HepG2 (cell line): ENCODE results near the gene TSKU. TPM values are rescaled to one million over a fixed set of nuclear protein-coding genes. Genes with fewer than 3 reads are reported as not detected.
A peak's percentile ranks its signal among the peaks of the same experiment; 100 is the strongest.

ENCODE experiments used
- ATAC-seq: fragments of 200-7000 bp; cut with Tn5 transposase; 3 replicates; pipeline ENCODE4 v1.9.1; 2020; ENCODE audit warnings: mild to moderate bottlenecking, moderate library complexity
- BruUV-seq: library from RNA; stranded (reverse); fragments of 400-500 nt; replicated peaks from 2 replicates; lab custom pipeline; 2021; lab: Mats Ljungman, UMichigan
- CTCF ChIA-PET: fragments of 300-600 bp; formaldehyde crosslinking; extraction: SDS; loops from one replicate; lab custom pipeline; 2021; ENCODE audit warnings: low total read pairs, inconsistent platforms, low intra/inter-chr PET ratio; lab: Yijun Ruan, JAX
- POLR2A ChIA-PET: fragments of 350-600 bp; sonication (Branson Sonifier 250); formaldehyde crosslinking; loops from one replicate; lab custom pipeline; 2020; ENCODE audit warnings: antibody characterized with exemption, inconsistent platforms; lab: Yijun Ruan, JAX
- DNase-seq: peaks from one replicate; pipeline ENCODE4 v3.0.0-alpha.2; 2015; ENCODE audit warnings: low spot score
- FAIRE-seq: peaks from 3 replicates; lab custom pipeline; 2011; peaks lifted over from hg19 to GRCh38; lab: Jason Lieb, UNC
- H2AFZ ChIP-seq: one replicate; pipeline ENCODE4 v1.6.1; 2011; ENCODE audit warnings: low read length, inconsistent platforms
- H3K27ac ChIP-seq: fragments of 300-600 bp; 3 replicates; pipeline ENCODE4 v1.8.0; 2011; ENCODE audit warnings: mixed run types, mild to moderate bottlenecking, mixed read lengths, low read length, inconsistent platforms; ENCODE audit not compliant: insufficient read depth; ENCODE audit errors: extremely low read length
- H3K27me3 ChIP-seq, 2 experiments: fragments of 200-600 bp in 1 of 2; 2 replicates in 1 of 2; 3 replicates in 1 of 2; pipeline versions ENCODE4 v1.6.0 to v1.8.0; 2011; ENCODE audit warnings: low read length in 2 of 2, mild to moderate bottlenecking in 2 of 2, moderate library complexity in 2 of 2, inconsistent platforms in 1 of 2; ENCODE audit not compliant: insufficient read depth in 2 of 2, control insufficient read depth in 1 of 2
- H3K36me3 ChIP-seq, 2 experiments: fragments of 200-600 bp in 1 of 2; replicated peaks in 1 of 2; 2 replicates in 1 of 2; 3 replicates in 1 of 2; pipeline versions ENCODE4 v1.5.1 to v1.8.0; 2011; ENCODE audit warnings: low read length in 2 of 2, inconsistent platforms in 1 of 2; ENCODE audit not compliant: insufficient read depth in 2 of 2, control insufficient read depth in 1 of 2
- H3K4me1 ChIP-seq: 2 replicates; pipeline ENCODE4 v1.5.1; 2012; ENCODE audit warnings: low read length, inconsistent platforms; ENCODE audit not compliant: insufficient read depth
- H3K4me2 ChIP-seq: 2 replicates; pipeline ENCODE4 v1.6.0; 2011; ENCODE audit warnings: low read depth, low read length, inconsistent platforms
- H3K4me3 ChIP-seq, 3 experiments: fragments of 200-600 bp in 1 of 3; sonication (generic), shearing (Covaris generic) in 1 of 3; replicated peaks in 1 of 3; 2 replicates each; pipeline ENCODE4 v1.5.1; 2011 to 2016; ENCODE audit warnings: low read length in 3 of 3, inconsistent platforms in 2 of 3, low read depth in 2 of 3, mild to moderate bottlenecking in 2 of 3, control low read depth in 1 of 3, mixed read lengths in 1 of 3; ENCODE audit not compliant: insufficient read depth in 1 of 3
- H3K79me2 ChIP-seq: one replicate; pipeline ENCODE4 v1.6.1; 2011; ENCODE audit warnings: low read length, inconsistent platforms; ENCODE audit not compliant: insufficient read depth
- H3K9ac ChIP-seq: 2 replicates; pipeline ENCODE4 v1.6.0; 2011; ENCODE audit warnings: mild to moderate bottlenecking, low read depth, low read length, inconsistent platforms; ENCODE audit not compliant: insufficient read depth
- H3K9me3 ChIP-seq: 2 replicates; pipeline ENCODE4 v1.5.1; 2012; ENCODE audit warnings: mild to moderate bottlenecking, low read length
- H4K20me1 ChIP-seq: 2 replicates; pipeline ENCODE4 v1.6.0; 2011; ENCODE audit warnings: inconsistent platforms, mild to moderate bottlenecking, low read length, moderate library complexity; ENCODE audit not compliant: insufficient read depth
- ATF1 ChIP-seq: IDR thresholded peaks from 2 replicates; pipeline ENCODE4 v1.6.1; 2016; ENCODE audit warnings: mild to moderate bottlenecking, control low read depth
- FOXP1 ChIP-seq, 2 experiments: fragments of 450-650 bp in 1 of 2; IDR thresholded peaks; 2 replicates each; pipeline ENCODE4 v1.6.1; 2017 to 2018; ENCODE audit warnings: antibody characterized with exemption in 1 of 2
- HBP1 ChIP-seq: IDR thresholded peaks from 2 replicates; pipeline ENCODE4 v1.6.1; 2016; ENCODE audit warnings: low read depth, control low read depth
- PHF8 ChIP-seq: sonication (generic); formaldehyde crosslinking; IDR thresholded peaks from 2 replicates; pipeline ENCODE4 v1.5.0; 2020; ENCODE audit warnings: missing genetic modification reagents
- PTBP1 ChIP-seq: fragments of 200-400 bp; formaldehyde crosslinking; IDR thresholded peaks from 2 replicates; pipeline ENCODE4 v1.6.1; 2018; ENCODE audit warnings: low read length, low read depth; ENCODE audit not compliant: poor library complexity, severe bottlenecking
- RNF219 ChIP-seq: sonication (generic); formaldehyde crosslinking; IDR thresholded peaks from 2 replicates; pipeline ENCODE4 v1.5.0; 2020; ENCODE audit warnings: mild to moderate bottlenecking, missing genetic modification reagents
- SMAD9 ChIP-seq: sonication (generic); formaldehyde crosslinking; IDR thresholded peaks from 2 replicates; pipeline ENCODE4 v1.5.1; 2020; ENCODE audit warnings: mild to moderate bottlenecking, missing genetic modification reagents
- SOX5 ChIP-seq: IDR thresholded peaks from 2 replicates; pipeline ENCODE4 v1.6.1; 2016; ENCODE audit warnings: borderline replicate concordance
- TBL1XR1 ChIP-seq: fragments of 150-350 bp; IDR thresholded peaks from 2 replicates; pipeline ENCODE4 v1.6.1; 2014; ENCODE audit warnings: borderline replicate concordance, low read length; ENCODE audit not compliant: partially characterized antibody
- TFDP2 ChIP-seq: sonication (generic); formaldehyde crosslinking; IDR thresholded peaks from 2 replicates; pipeline ENCODE4 v1.4.0; 2020; ENCODE audit warnings: missing genetic modification reagents
- ZNF121 ChIP-seq: sonication (generic); formaldehyde crosslinking; IDR thresholded peaks from 2 replicates; pipeline ENCODE4 v1.5.0; 2020; ENCODE audit warnings: mild to moderate bottlenecking, missing genetic modification reagents
- ZNF354B ChIP-seq: sonication (generic); formaldehyde crosslinking; IDR thresholded peaks from 2 replicates; pipeline ENCODE4 v1.8.0; 2022; ENCODE audit warnings: mild to moderate bottlenecking, missing genetic modification reagents
- ZNF720 ChIP-seq: sonication (generic); formaldehyde crosslinking; IDR thresholded peaks from 2 replicates; pipeline ENCODE4 v1.4.0; 2020; ENCODE audit warnings: missing genetic modification reagents
- WGBS: methylation state at CpG from one replicate; pipeline ENCODE4 v1.1.6; 2017; ENCODE audit warnings: low lambda C conversion rate; 5-methylcytosine and 5-hydroxymethylcytosine counted together
- in situ Hi-C: cut with HindIII; loops from 2 replicates; pipeline ENCODE4 v1.10.0; 2017; ENCODE audit warnings: low pct_unique_long_range_greater_than_20kb; ENCODE audit not compliant: extremely low pct_ligation_motif_present
- intact Hi-C: fragments of 100-400 bp; cut with micrococcal nuclease; formaldehyde crosslinking; loops from one replicate; pipeline ENCODE4 v1.10.0; 2022; ENCODE audit not compliant: unreplicated experiment
- polyA plus RNA-seq, 8 experiments: library from polyadenylated mRNA; depleted of rRNA in 3 of 8; stranded (reverse) in 7 of 8; unstranded in 1 of 8; fragments of >200 nt; fragmentation: Illumina TruSeq in 4 of 8; extraction: Trizol in 4 of 8; gene quantifications; 2 replicates each; pipeline versions ENCODE4 v1.2.1 to v1.2.3, GENCODE V29; 2011 to 2016; ENCODE audit warnings: low read depth in 4 of 8, missing spikeins in 1 of 8, mixed read lengths in 1 of 8; ENCODE audit not compliant: insufficient read depth in 1 of 8
- total RNA-seq, 5 experiments: library from RNA; depleted of rRNA; stranded (reverse); fragments of >200 nt; fragmentation: Illumina TruSeq; extraction: Trizol; gene quantifications; 2 replicates each; pipeline ENCODE4 v1.2.3, GENCODE V29; 2016; ENCODE audit warnings: low read depth in 1 of 5

Gene TSKU
- total and polyA plus RNA-seq, 2 of the 13 experiments (the other 11 are each of a cell fraction or from before 2014, with no cell fraction given) = 20.3 to 21.4 TPM

GRCh38 chr11:76845069-76845468 lies 61.9 kb downstream of the TSKU start:
- ChIA-PET CTCF (no interaction called here), POLR2A (no interaction called here)
- ATAC-seq = no peak
- no peak overlapping the region for H3K27ac ChIP-seq
- no peak for FAIRE-seq
- no peaks in the 10 kb centered on the region for H3K79me2 ChIP-seq
- 88% methylated on average over 3 of the region's 3 CpGs for WGBS
- no peak for DNase-seq
- no peak overlapping the region for H3K4me2 ChIP-seq
- no peak overlapping the region for H2AFZ ChIP-seq
- BruUV-seq = no TSS peak
- intact Hi-C loops = no loop called here
- no peaks in the 10 kb centered on the region for H4K20me1 ChIP-seq
- TF ChIP-seq TBL1XR1 (no peak), ZNF121 (0 out of 2 replicates have a peak, but pooled peaks have one; percentile 21), SMAD9 (no peak)
- TF ChIP-seq, all 625 proteins: peak for 1
- Histone ChIP-seq H3K9me3 (no peaks in the 10 kb centered on the region), H3K9ac (no peak overlapping the region), H3K4me3 (no peak overlapping the region), H3K36me3 (no peaks in the 10 kb centered on the region), H3K4me1 (peaks cover 19% of the 10 kb centered on the region), H3K27me3 (no peaks in the 10 kb centered on the region; a peak in 2 of 5 replicates)
- in situ Hi-C loops = no loop called here

- in situ Hi-C loops = no loop called here
- H3K4me2 ChIP-seq = no peak overlapping the region
- no peak for ATAC-seq
- no peak for DNase-seq
- H4K20me1 ChIP-seq = no peaks in the 10 kb centered on the region
- ChIA-PET POLR2A (no interaction called here), CTCF (no interaction called here)
- intact Hi-C loops = no loop called here
- no peak overlapping the region for H3K4me3 ChIP-seq
- H3K79me2 ChIP-seq = no peaks in the 10 kb centered on the region
- no peak for FAIRE-seq
- H3K9me3 ChIP-seq = no peaks in the 10 kb centered on the region
- H3K36me3 ChIP-seq = no peaks in the 10 kb centered on the region
- WGBS = 34% methylated on average over 3 of the region's 3 CpGs
- H3K27ac ChIP-seq = no peak overlapping the region
- no peak overlapping the region for H2AFZ ChIP-seq
- no peak overlapping the region for H3K9ac ChIP-seq
- peaks cover 3 to 7% of the 10 kb centered on the region in 2 experiments; a peak in 3 of 5 replicates for H3K27me3 ChIP-seq
- no TSS peak for BruUV-seq
- H3K4me1 ChIP-seq = peaks cover 19% of the 10 kb centered on the region
- no peak for TF ChIP-seq FOXP1 (IDR thresholded peaks at IDR 0.05)
- no peak for TF ChIP-seq FOXP1 (CRISPR knock-in tag; IDR thresholded peaks at IDR 0.05)
- TF ChIP-seq ZNF720 (CRISPR knock-in tag) = no peak
- TF ChIP-seq PHF8 (CRISPR knock-in tag) = no peak
- no peak for TF ChIP-seq ATF1 (CRISPR knock-in tag)
- TF ChIP-seq HBP1 = no peak
- TF ChIP-seq RNF219 (CRISPR knock-in tag) = no peak
- no peak for TF ChIP-seq TFDP2 (CRISPR knock-in tag)
- TF ChIP-seq PTBP1 = no peak
- no peak for TF ChIP-seq ZNF354B (CRISPR knock-in tag)
- no peak for TF ChIP-seq SOX5 (CRISPR knock-in tag)
These were observed 63.3 kb downstream of the TSKU start for GRCh38 chr11:76846441-76846840.
